H1 (cell line): ENCODE data around the gene RAD51B. TPM values are rescaled to one million over a fixed set of nuclear protein-coding genes. Genes with fewer than 3 reads are reported as not detected.
A peak's percentile ranks its signal among the peaks of the same experiment; 100 is the strongest.

Source experiments
- CTCF ChIA-PET: fragments of 300-600 bp; sonication (Branson Sonifier 250); formaldehyde crosslinking; loops from one replicate; lab custom pipeline; 2021; ENCODE audit not compliant: partially characterized antibody; lab: Charles Lee
- POLR2A ChIA-PET: fragments of 300-600 bp; sonication (Branson Sonifier 250); formaldehyde crosslinking; loops from one replicate; lab custom pipeline; 2021; ENCODE audit warnings: inconsistent platforms; ENCODE audit not compliant: partially characterized antibody; lab: Charles Lee
- DNase-seq, 2 experiments: peaks; one replicate each; pipeline versions ENCODE4 v3.0.0 to v3.0.0-alpha.2; 2010 to 2022; ENCODE audit warnings: low spot score in 2 of 2, low read depth in 1 of 2, mixed read lengths in 1 of 2
- FAIRE-seq: peaks from 2 replicates; lab custom pipeline; 2011; peaks lifted over from hg19 to GRCh38; lab: Jason Lieb, UNC
- H2AFZ ChIP-seq: 2 replicates; pipeline ENCODE4 v1.8.1; 2012; ENCODE audit warnings: low read length, inconsistent platforms
- H2AK5ac ChIP-seq: 2 replicates; pipeline ENCODE4 v1.6.1; 2013; ENCODE audit warnings: low read depth, low read length
- H2BK120ac ChIP-seq: replicated peaks from 2 replicates; pipeline ENCODE3; 2013; ENCODE audit warnings: low read depth, low read length, inconsistent platforms
- H2BK12ac ChIP-seq: 2 replicates; pipeline ENCODE4 v1.6.1; 2013; ENCODE audit warnings: low read depth, low read length
- H2BK15ac ChIP-seq: 2 replicates; pipeline ENCODE4 v1.6.1; 2013; ENCODE audit warnings: low read length
- H2BK20ac ChIP-seq: 2 replicates; pipeline ENCODE4 v1.6.1; 2013; ENCODE audit warnings: low read length
- H2BK5ac ChIP-seq: 2 replicates; pipeline ENCODE4 v1.6.1; 2013; ENCODE audit warnings: low read depth, low read length
- H3K14ac ChIP-seq: 2 replicates; pipeline ENCODE4 v1.6.1; 2013; ENCODE audit warnings: inconsistent platforms; ENCODE audit not compliant: insufficient read length
- H3K18ac ChIP-seq: 2 replicates; pipeline ENCODE4 v1.6.1; 2013; ENCODE audit warnings: low read length; ENCODE audit errors: extremely low read depth
- H3K23ac ChIP-seq: 2 replicates; pipeline ENCODE4 v1.6.1; 2013; ENCODE audit warnings: inconsistent platforms; ENCODE audit not compliant: insufficient read length
- H3K23me2 ChIP-seq: 2 replicates; pipeline ENCODE4 v1.6.1; 2013; ENCODE audit warnings: low read depth, low read length
- H3K27ac ChIP-seq: 2 replicates; pipeline ENCODE4 v1.6.1; 2011; ENCODE audit warnings: low read depth, low read length, inconsistent platforms
- H3K27me3 ChIP-seq, 4 experiments: replicated peaks in 1 of 4; 1 replicate in 1 of 4; 2 replicates in 3 of 4; pipeline versions ENCODE4 v1.6.1 to v1.8.1; 2011 to 2013; ENCODE audit warnings: low read length in 3 of 4, mild to moderate bottlenecking in 3 of 4, inconsistent platforms in 2 of 4, mixed read lengths in 2 of 4, moderate library complexity in 1 of 4; ENCODE audit not compliant: control insufficient read depth in 3 of 4, insufficient read depth in 3 of 4; ENCODE audit errors: extremely low read depth in 1 of 4
- H3K36me3 ChIP-seq, 4 experiments: 2 replicates each; pipeline versions ENCODE4 v1.6.1 to v1.8.1; 2011 to 2013; ENCODE audit warnings: mild to moderate bottlenecking in 4 of 4, low read length in 3 of 4, moderate library complexity in 2 of 4, control low read depth in 1 of 4, inconsistent platforms in 1 of 4; ENCODE audit not compliant: insufficient read depth in 4 of 4, control insufficient read depth in 2 of 4
- H3K4ac ChIP-seq: replicated peaks from 2 replicates; pipeline ENCODE3; 2013; ENCODE audit warnings: low read length, low read depth, mixed read lengths, inconsistent platforms; ENCODE audit not compliant: insufficient read length
- H3K4me1 ChIP-seq, 4 experiments: replicated peaks in 1 of 4; 1 replicate in 1 of 4; 2 replicates in 3 of 4; pipeline versions ENCODE4 v1.6.1 to v1.8.1; 2011 to 2013; ENCODE audit warnings: low read length in 3 of 4, inconsistent platforms in 2 of 4, mixed read lengths in 1 of 4; ENCODE audit not compliant: insufficient read depth in 4 of 4, control insufficient read depth in 3 of 4
- H3K4me2 ChIP-seq, 2 experiments: 2 replicates each; pipeline versions ENCODE4 v1.6.1 to v1.8.1; 2011 to 2013; ENCODE audit warnings: low read depth in 2 of 2, low read length in 2 of 2, control low read depth in 1 of 2, inconsistent platforms in 1 of 2, mild to moderate bottlenecking in 1 of 2; ENCODE audit not compliant: insufficient read depth in 1 of 2
- H3K4me3 ChIP-seq, 4 experiments: fragments of 200-600, 300-600 bp in 1 of 4; sonication (generic), shearing (Covaris generic), sonication (Bioruptor Twin) in 1 of 4; 2 replicates each; pipeline versions ENCODE4 v1.5.1 to v1.8.1; 2011 to 2016; ENCODE audit warnings: low read length in 4 of 4, low read depth in 3 of 4, control low read depth in 2 of 4, inconsistent platforms in 2 of 4, mild to moderate bottlenecking in 2 of 4, mixed read lengths in 1 of 4, moderate library complexity in 1 of 4; ENCODE audit not compliant: insufficient read depth in 2 of 4; ENCODE audit errors: extremely low read depth in 1 of 4
- H3K56ac ChIP-seq: replicated peaks from 2 replicates; pipeline ENCODE3; 2013; ENCODE audit warnings: low read depth, mild to moderate bottlenecking, mixed read lengths, low read length, inconsistent platforms; ENCODE audit not compliant: insufficient read length
- H3K79me1 ChIP-seq: 2 replicates; pipeline ENCODE4 v1.6.1; 2013; ENCODE audit warnings: low read depth, low read length, control low read depth
- H3K79me2 ChIP-seq, 2 experiments: 2 replicates each; pipeline versions ENCODE4 v1.6.1 to v1.8.1; 2012 to 2013; ENCODE audit warnings: low read length in 2 of 2, mild to moderate bottlenecking in 2 of 2, inconsistent platforms in 1 of 2; ENCODE audit not compliant: insufficient read depth in 2 of 2, control insufficient read depth in 1 of 2
- H3K9ac ChIP-seq, 4 experiments: replicated peaks in 1 of 4; 1 replicate in 1 of 4; 2 replicates in 3 of 4; pipeline versions ENCODE4 v1.6.1 to v1.8.1; 2011 to 2013; ENCODE audit warnings: low read depth in 3 of 4, low read length in 3 of 4, control low read depth in 2 of 4, mild to moderate bottlenecking in 2 of 4, moderate library complexity in 2 of 4, inconsistent platforms in 1 of 4; ENCODE audit errors: extremely low read depth in 1 of 4
- H3K9me3 ChIP-seq, 2 experiments: 2 replicates each; pipeline versions ENCODE4 v1.6.1 to v1.8.1; 2012 to 2013; ENCODE audit warnings: mild to moderate bottlenecking in 2 of 2, moderate library complexity in 2 of 2, control low read depth in 1 of 2, inconsistent platforms in 1 of 2, low read depth in 1 of 2, low read length in 1 of 2, mixed read lengths in 1 of 2; ENCODE audit not compliant: insufficient read depth in 2 of 2
- H4K20me1 ChIP-seq, 2 experiments: replicated peaks in 1 of 2; 2 replicates each; pipeline versions ENCODE3 to v1.8.1; 2011 to 2013; ENCODE audit warnings: inconsistent platforms in 2 of 2, low read length in 2 of 2, mild to moderate bottlenecking in 1 of 2; ENCODE audit not compliant: insufficient read depth in 2 of 2, control insufficient read depth in 1 of 2
- H4K5ac ChIP-seq: 2 replicates; pipeline ENCODE4 v1.6.1; 2013; ENCODE audit warnings: low read length, low read depth, mixed read lengths, inconsistent platforms; ENCODE audit not compliant: insufficient read length
- H4K8ac ChIP-seq: 2 replicates; pipeline ENCODE4 v1.8.0; 2013; ENCODE audit warnings: mild to moderate bottlenecking, moderate library complexity, low read length, inconsistent platforms; ENCODE audit not compliant: insufficient read depth; ENCODE audit errors: extremely low read depth
- H4K91ac ChIP-seq: replicated peaks from 2 replicates; pipeline ENCODE3; 2013; ENCODE audit warnings: low read length, mixed read lengths, inconsistent platforms; ENCODE audit not compliant: insufficient read length
- BACH1 ChIP-seq: IDR thresholded peaks from 2 replicates; pipeline ENCODE4 v1.6.1; 2012; ENCODE audit warnings: low read length, improper control_type of control experiment
- BCL11A ChIP-seq, 2 experiments: IDR thresholded peaks; one replicate each; pipeline ENCODE4 v1.6.1; 2011; ENCODE audit warnings: low read depth in 2 of 2, low read length in 2 of 2, mild to moderate bottlenecking in 2 of 2
- E2F6 ChIP-seq: IDR thresholded peaks from 2 replicates; pipeline ENCODE4 v1.6.1; 2012; ENCODE audit warnings: inconsistent platforms
- HDAC2 ChIP-seq, 2 experiments: fragments of 300-600 bp in 1 of 2; sonication (generic) in 1 of 2; IDR thresholded peaks; 2 replicates each; pipeline ENCODE4 v1.6.1; 2011 to 2012; ENCODE audit warnings: low read depth in 2 of 2, low read length in 2 of 2, mild to moderate bottlenecking in 2 of 2, moderate library complexity in 2 of 2, borderline replicate concordance in 1 of 2, inconsistent platforms in 1 of 2
- RBBP5 ChIP-seq: IDR thresholded peaks from 2 replicates; pipeline ENCODE4 v1.7.1; 2012; ENCODE audit warnings: low read depth, mild to moderate bottlenecking, inconsistent platforms, low read length, moderate library complexity, borderline replicate concordance
- WGBS, 2 experiments: shearing (Covaris generic) in 1 of 2; methylation state at CpG; one replicate each; pipeline versions ENCODE4 v1.1.6 to v1.1.7; 2013 to 2015; ENCODE audit warnings: low lambda C conversion rate in 2 of 2, mixed read lengths in 2 of 2, inconsistent platforms in 1 of 2, low coverage in 1 of 2, missing lambda C conversion rate in 1 of 2; ENCODE audit not compliant: insufficient replicate concordance in 2 of 2, insufficient coverage in 1 of 2, insufficient read length in 1 of 2; ENCODE audit errors: extremely low coverage in 1 of 2, missing lambda C conversion rate in 1 of 2; 5-methylcytosine and 5-hydroxymethylcytosine counted together
- polyA plus RNA-seq, 7 experiments: library from polyadenylated mRNA; depleted of rRNA in 3 of 7; stranded (reverse) in 5 of 7; unstranded in 2 of 7; fragments of >200 nt in 5 of 7; fragments of 200-250 nt in 2 of 7; gene quantifications; 1 replicate in 5 of 7; 2 replicates in 1 of 7; 4 replicates in 1 of 7; pipeline versions ENCODE4 v1.2.1 to v1.2.3, GENCODE V29; 2011 to 2013; ENCODE audit warnings: missing spikeins in 2 of 7, mixed read lengths in 2 of 7
- total RNA-seq: library from RNA; stranded (reverse); fragmentation: NEBNext Ultra II Directional; extraction: Animal tissue kit (Norgen Biotek cat#: 25700); gene quantifications from 2 replicates; pipeline ENCODE4 v1.2.1, GENCODE V29; 2021

The RAD51B gene
- total and polyA plus RNA-seq, 2 of the 8 experiments (the other 6 are each of a cell fraction or from before 2014, with no cell fraction given): 3.9 to 14.9 TPM

- H3K9ac ChIP-seq: no peak overlapping the region
- 0 out of 2 replicates have a peak overlapping the region, but pooled peaks have one; percentile 66 for H2BK5ac ChIP-seq
- no peaks in the 10 kb centered on the region for H3K79me2 ChIP-seq
- H3K4me1 ChIP-seq: peaks cover 0 to 6% (median 4%) of the 10 kb centered on the region in 4 experiments; a peak in 4 of 7 replicates
- no peak overlapping the region for H3K27ac ChIP-seq
- no peaks in the 10 kb centered on the region for H3K36me3 ChIP-seq
- H2BK12ac ChIP-seq: peak overlapping the region; percentile 93
- no peak overlapping the region for H2BK15ac ChIP-seq
- ChIA-PET POLR2A (interaction anchor here (0.8 to 1.1 kb wide), 3 partner anchors 14 to 34 kb away, joined by 3 to 4 read pairs (median 3); no protein-coding TSS in a partner anchor), CTCF (interaction anchor here (0.9 to 1.5 kb wide), 5 partner anchors 12 to 316 kb away, joined by 3 to 4 read pairs (median 3); no protein-coding TSS in a partner anchor)
- peak overlapping the region; percentile 75; the same call in 1 of the 2 replicates for H3K18ac ChIP-seq
- H4K8ac ChIP-seq: no peak overlapping the region
- no peaks in the 10 kb centered on the region for H3K9me3 ChIP-seq
- no peak overlapping the region for H3K23ac ChIP-seq
- no peak for DNase-seq
- WGBS, 2 experiments: 95% methylated on average over 11 of the region's 11 CpGs; no CpG with 5 or more reads in 1 of the 2 experiments
- 0 out of 2 replicates have a peak overlapping the region, but pooled peaks have one; percentile 46 for H2AK5ac ChIP-seq
- no peaks in the 10 kb centered on the region for H3K79me1 ChIP-seq
- no peak overlapping the region for H4K5ac ChIP-seq
- peak overlapping the region; percentile 75 for H4K91ac ChIP-seq
- H4K20me1 ChIP-seq: no peaks in the 10 kb centered on the region
- H3K23me2 ChIP-seq: no peaks in the 10 kb centered on the region
- no peak overlapping the region for H3K56ac ChIP-seq
- FAIRE-seq: no peak
- no peak overlapping the region for H2AFZ ChIP-seq
- no peak overlapping the region for H3K14ac ChIP-seq
- peak overlapping the region; percentile 92; the same call in 1 of the 2 replicates for H2BK20ac ChIP-seq
- no peak overlapping the region for H2BK120ac ChIP-seq
- no peaks in the 10 kb centered on the region for H3K27me3 ChIP-seq
- TF ChIP-seq HDAC2 (IDR thresholded peaks at IDR 0.05; ENCODE audit: borderline replicate concordance in 1 of 2, low read depth in 2 of 2, low read length in 2 of 2) (no peak), E2F6 (no peak), BCL11A (IDR thresholded peaks at IDR 0.05; ENCODE audit: low read depth in 2 of 2, low read length in 2 of 2) (no peak), BACH1 (no peak), RBBP5 (no peak)
- no peak overlapping the region for H3K4me3 ChIP-seq
- no peak overlapping the region for H3K4ac ChIP-seq
- no peak overlapping the region for H3K4me2 ChIP-seq
These were observed 687.3 kb downstream of the RAD51B start for GRCh38 chr14:68506645-68507419.
